ENCODE data around the gene MIDN. TPM values are rescaled to one million over a fixed set of nuclear protein-coding genes. Genes with fewer than 3 reads are reported as not detected.

The MIDN gene
- polyA plus RNA-seq, 6 donors from 2014 or later = 0.78 to 5.5 (median 2.7) TPM

- no peaks in the 10 kb centered on the region for H3K36me3 Mint-ChIP-seq
- DNase-seq = peak; percentile 79
- no peaks in the 10 kb centered on the region for H3K9me3 Mint-ChIP-seq
- no peak for ATAC-seq (ENCODE audit: low read depth in 2 of 2)
- H3K27me3 Mint-ChIP-seq = peaks cover 8 to 22% (median 10%) of the 10 kb centered on the region in 3 donors
- peaks cover 24 to 41% (median 33%) of the 10 kb centered on the region in 3 donors for H3K4me1 Mint-ChIP-seq
- H3K27ac Mint-ChIP-seq = peak overlapping the region; percentile 62 to 86 (median 70)
- peak overlapping the region in 6 of 8 donors; percentile 32 to 83 (median 70) for H3K4me3 Mint-ChIP-seq
Measured at GRCh38 chr19:1279782-1280341, 31.5 kb downstream of the MIDN start.

- Mint-ChIP-seq H3K27ac (peak overlapping the region in 1 of 6 donors; percentile 49), H3K4me3 (no peak overlapping the region), H3K9me3 (no peaks in the 10 kb centered on the region), H3K27me3 (peaks cover 11 to 28% (median 14%) of the 10 kb centered on the region in 3 donors), H3K36me3 (no peaks in the 10 kb centered on the region), H3K4me1 (peaks cover 28 to 41% (median 30%) of the 10 kb centered on the region in 3 donors)
- DNase-seq = no peak
- no peak for ATAC-seq (ENCODE audit: low read depth in 2 of 2)
Measured at GRCh38 chr19:1280636-1281568, 32.5 kb downstream of the MIDN start.

GRCh38 chr19:1281569-1282287 is 33.3 kb downstream of the MIDN start:
- Mint-ChIP-seq H3K4me1 (peaks cover 23 to 37% (median 31%) of the 10 kb centered on the region in 3 donors), H3K4me3 (no peak overlapping the region), H3K9me3 (no peaks in the 10 kb centered on the region), H3K27me3 (peaks cover 11 to 33% (median 20%) of the 10 kb centered on the region in 3 donors), H3K27ac (peak overlapping the region in 1 of 6 donors; percentile 28), H3K36me3 (no peaks in the 10 kb centered on the region)
- DNase-seq (no peak), ATAC-seq (ENCODE audit: low read depth in 2 of 2) (no peak)

GRCh38 chr19:1282588-1283206 is 34.3 kb downstream of the MIDN start:
- H3K4me3 Mint-ChIP-seq = no peak overlapping the region
- no peaks in the 10 kb centered on the region for H3K9me3 Mint-ChIP-seq
- H3K36me3 Mint-ChIP-seq = no peaks in the 10 kb centered on the region
- peaks cover 11 to 40% (median 21%) of the 10 kb centered on the region in 3 donors for H3K27me3 Mint-ChIP-seq
- no peak overlapping the region for H3K27ac Mint-ChIP-seq
- no peak for DNase-seq
- peaks cover 20 to 34% (median 28%) of the 10 kb centered on the region in 3 donors for H3K4me1 Mint-ChIP-seq
- no peak for ATAC-seq (ENCODE audit: low read depth in 2 of 2)

- no peaks in the 10 kb centered on the region for H3K36me3 Mint-ChIP-seq
- no peaks in the 10 kb centered on the region for H3K9me3 Mint-ChIP-seq
- no peak for ATAC-seq (ENCODE audit: low read depth in 2 of 2)
- H3K4me1 Mint-ChIP-seq = peaks cover 14 to 28% (median 28%) of the 10 kb centered on the region in 3 donors
- no peak for DNase-seq
- peak overlapping the region in 1 of 8 donors; percentile 51 for H3K4me3 Mint-ChIP-seq
- no peak overlapping the region for H3K27ac Mint-ChIP-seq
- peaks cover 11 to 46% (median 21%) of the 10 kb centered on the region in 3 donors for H3K27me3 Mint-ChIP-seq
Measured at GRCh38 chr19:1283207-1283916, 35.0 kb downstream of the MIDN start.

GRCh38 chr19:1283917-1284292 is 35.5 kb downstream of the MIDN start:
- DNase-seq (no peak), ATAC-seq (ENCODE audit: low read depth in 2 of 2) (no peak)
- Mint-ChIP-seq H3K27me3 (peaks cover 12 to 50% (median 22%) of the 10 kb centered on the region in 3 donors), H3K27ac (no peak overlapping the region), H3K9me3 (no peaks in the 10 kb centered on the region), H3K36me3 (no peaks in the 10 kb centered on the region), H3K4me3 (peak overlapping the region in 5 of 8 donors; percentile 29 to 82 (median 61)), H3K4me1 (peaks cover 14 to 28% (median 26%) of the 10 kb centered on the region in 3 donors)

GRCh38 chr19:1284293-1284978 is 36.1 kb downstream of the MIDN start:
- H3K4me3 Mint-ChIP-seq = peak overlapping the region in 7 of 8 donors; percentile 4 to 82 (median 68)
- DNase-seq (no peak), ATAC-seq (ENCODE audit: low read depth in 2 of 2) (no peak)
- peaks cover 16 to 56% (median 27%) of the 10 kb centered on the region in 3 donors for H3K27me3 Mint-ChIP-seq
- peaks cover 14 to 28% (median 21%) of the 10 kb centered on the region in 3 donors for H3K4me1 Mint-ChIP-seq
- H3K27ac Mint-ChIP-seq = no peak overlapping the region
- H3K9me3 Mint-ChIP-seq = no peaks in the 10 kb centered on the region
- no peaks in the 10 kb centered on the region for H3K36me3 Mint-ChIP-seq

- H3K9me3 Mint-ChIP-seq = no peaks in the 10 kb centered on the region
- H3K27ac Mint-ChIP-seq = peak overlapping the region in 1 of 6 donors; percentile 15
- DNase-seq (no peak), ATAC-seq (ENCODE audit: low read depth in 2 of 2) (no peak)
- H3K4me1 Mint-ChIP-seq = peaks cover 11 to 21% (median 13%) of the 10 kb centered on the region in 3 donors
- no peaks in the 10 kb centered on the region for H3K36me3 Mint-ChIP-seq
- H3K4me3 Mint-ChIP-seq = peak overlapping the region; percentile 4 to 75 (median 64)
- H3K27me3 Mint-ChIP-seq = peaks cover 16 to 63% (median 33%) of the 10 kb centered on the region in 3 donors
Measured at GRCh38 chr19:1284979-1285736, 36.8 kb downstream of the MIDN start.

GRCh38 chr19:1285737-1286360 is 37.5 kb downstream of the MIDN start, which contains the start of gene EFNA2:
TSS of gene EFNA2 (plus strand) at chr19:1285873. CDS start at chr19:1286169, 296 bp downstream.
- H3K36me3 Mint-ChIP-seq = no peaks in the 10 kb centered on the region
- H3K27ac Mint-ChIP-seq = peak within 1 kb of the TSS in 2 of 6 donors; percentile 15 to 54
- peaks cover 16 to 64% (median 33%) of the 10 kb centered on the region in 3 donors for H3K27me3 Mint-ChIP-seq
- DNase-seq = no peak
- peak; percentile 11 to 23 for ATAC-seq (ENCODE audit: low read depth in 2 of 2)
- H3K4me3 Mint-ChIP-seq = peak within 1 kb of the TSS; percentile 4 to 82 (median 72)
- H3K4me1 Mint-ChIP-seq = peaks cover 11 to 17% (median 11%) of the 10 kb centered on the region in 3 donors
- H3K9me3 Mint-ChIP-seq = no peaks in the 10 kb centered on the region

- peaks cover 16 to 62% (median 33%) of the 10 kb centered on the region in 3 donors for H3K27me3 Mint-ChIP-seq
- H3K9me3 Mint-ChIP-seq = no peaks in the 10 kb centered on the region
- no peaks in the 10 kb centered on the region for H3K36me3 Mint-ChIP-seq
- DNase-seq (no peak), ATAC-seq (ENCODE audit: low read depth in 2 of 2) (no peak)
- H3K4me1 Mint-ChIP-seq = peaks cover 7 to 14% (median 9%) of the 10 kb centered on the region in 3 donors
- peak overlapping the region in 1 of 6 donors; percentile 54 for H3K27ac Mint-ChIP-seq
- H3K4me3 Mint-ChIP-seq = peak overlapping the region in 6 of 8 donors; percentile 35 to 82 (median 72)
Measured at GRCh38 chr19:1286487-1287353, 38.3 kb downstream of the MIDN start.

Measured in naive B cell (primary cell).